ENCODE data around the gene ZWILCH. TPM values are rescaled to one million over a fixed set of nuclear protein-coding genes. Genes with fewer than 3 reads are reported as not detected.
"Not testable (repeated sequence)": the region's sequence is repeated elsewhere in the genome, so short reads cannot be mapped to it uniquely, and the experiment has no call there.

The ZWILCH gene
- total RNA-seq, 1 donor from 2014 or later, result 3.3 TPM

- peak; percentile 83 for DNase-seq (ENCODE audit: low spot score)
- peak; percentile 53 for ATAC-seq
Observed at GRCh38 chr15:66486887-66487286, 18.2 kb upstream of the ZWILCH start.

GRCh38 chr15:66488525-66488924, 16.6 kb upstream of the ZWILCH start:
- DNase-seq (ENCODE audit: low spot score) (peak; percentile 57), ATAC-seq (peak; percentile 31)

- DNase-seq (ENCODE audit: low spot score), result peak; percentile 55
- ATAC-seq, result peak; percentile 31
Observed at GRCh38 chr15:66489179-66489791, 15.8 kb upstream of the ZWILCH start.

- no peak for ATAC-seq
Observed at GRCh38 chr15:66491846-66492245, 13.3 kb upstream of the ZWILCH start.

GRCh38 chr15:66494262-66494661, 10.9 kb upstream of the ZWILCH start:
- DNase-seq (ENCODE audit: low spot score) (no peak), ATAC-seq (no peak)

More at GRCh38 chr15:66491846-66492245, 13.3 kb upstream of the ZWILCH start:
- DNase-seq (ENCODE audit: low spot score), result no peak

- ATAC-seq, result peak; percentile 29
- no peak for DNase-seq (ENCODE audit: low spot score)
Observed at GRCh38 chr15:66496951-66497501, 8.1 kb upstream of the ZWILCH start.

- ATAC-seq, result peak; percentile 94
- peak; percentile 97 for DNase-seq (ENCODE audit: low spot score)
Observed at GRCh38 chr15:66497502-66498455, 7.3 kb upstream of the ZWILCH start, which contains the start of gene SNAPC5. Gene SNAPC5 (minus strand): TSS chr15:66497762. CDS start chr15:66497731, 31 bp downstream.

GRCh38 chr15:66498501-66499386, 6.4 kb upstream of the ZWILCH start:
- ATAC-seq, result peak; percentile 12

GRCh38 chr15:66500346-66500745, 4.8 kb upstream of the ZWILCH start:
- not testable (repeated sequence) for ATAC-seq
- peak; percentile 19 for DNase-seq (ENCODE audit: low spot score)

More at GRCh38 chr15:66498501-66499386, 6.4 kb upstream of the ZWILCH start:
- peak; percentile 37 for DNase-seq (ENCODE audit: low spot score)

- DNase-seq (ENCODE audit: low spot score), result no peak
- ATAC-seq, result no peak
Observed at GRCh38 chr15:66502491-66502890, 2.6 kb upstream of the ZWILCH start.

- not testable (repeated sequence) for ATAC-seq
Observed at GRCh38 chr15:66503041-66503648, 2.0 kb upstream of the ZWILCH start.

GRCh38 chr15:66503780-66504562, 1.2 kb upstream of the ZWILCH start:
- no peak for ATAC-seq
- no peak for DNase-seq (ENCODE audit: low spot score)

More at GRCh38 chr15:66503041-66503648, 2.0 kb upstream of the ZWILCH start:
- DNase-seq (ENCODE audit: low spot score), result not testable (repeated sequence)

- ATAC-seq, result no peak
- no peak for DNase-seq (ENCODE audit: low spot score)
Observed at GRCh38 chr15:66505430-66505811, 295 bp downstream of the ZWILCH start.

GRCh38 chr15:66505818-66506217, 692 bp downstream of the ZWILCH start:
- ATAC-seq, result no peak
- no peak for DNase-seq (ENCODE audit: low spot score)

GRCh38 chr15:66508293-66508883, 3.3 kb downstream of the ZWILCH start:
- ATAC-seq (no peak), DNase-seq (ENCODE audit: low spot score) (no peak)

GRCh38 chr15:66514586-66514985, 9.5 kb downstream of the ZWILCH start:
- DNase-seq (ENCODE audit: low spot score) (no peak), ATAC-seq (no peak)

GRCh38 chr15:66515901-66516322, 10.8 kb downstream of the ZWILCH start:
- no peak for ATAC-seq
- no peak for DNase-seq (ENCODE audit: low spot score)

- no peak for ATAC-seq
- no peak for DNase-seq (ENCODE audit: low spot score)
Observed at GRCh38 chr15:66523926-66524325, 18.8 kb downstream of the ZWILCH start.

- ATAC-seq (no peak), DNase-seq (ENCODE audit: low spot score) (no peak)
Observed at GRCh38 chr15:66524838-66525237, 19.7 kb downstream of the ZWILCH start.

All from left lobe of liver (tissue), 2 donors.